Breast epithelium (tissue), 4 donors: ENCODE data around the gene FBXL3. TPM values are rescaled to one million over a fixed set of nuclear protein-coding genes. Genes with fewer than 3 reads are reported as not detected.

Source experiments
- DNase-seq, 2 donors: peaks; one replicate each; pipeline ENCODE4 v3.0.0-alpha.2; 2019; ENCODE audit warnings: low spot score in 2 of 2
- H3K27ac ChIP-seq, 2 donors: fragments of 200-600 bp; sonication (generic) in 1 of 2; one replicate each; pipeline ENCODE4 v1.5.1; 2016 to 2019; ENCODE audit warnings: mild to moderate bottlenecking in 1 of 2
- H3K27me3 ChIP-seq, 2 donors: fragments of 200-600 bp; sonication (generic) in 1 of 2; one replicate each; pipeline versions ENCODE4 v1.5.1 to v1.6.0; 2017 to 2019; ENCODE audit warnings: control low read depth in 1 of 2, mild to moderate bottlenecking in 1 of 2
- H3K36me3 ChIP-seq: fragments of 200-600 bp; one replicate; pipeline ENCODE4 v1.5.1; 2019
- H3K4me1 ChIP-seq, 2 donors: fragments of 200-600 bp; sonication (generic); one replicate each; pipeline ENCODE4 v1.5.1; 2016 to 2019; ENCODE audit warnings: control low read depth in 1 of 2
- H3K4me3 ChIP-seq, 3 donors: fragments of 200-600 bp; sonication (generic); 1 replicate in 2 of 3; 2 replicates in 1 of 3; pipeline ENCODE4 v1.5.1; 2016 to 2019; ENCODE audit warnings: mild to moderate bottlenecking in 3 of 3, moderate library complexity in 2 of 3
- H3K9me3 ChIP-seq, 2 donors: fragments of 200-600 bp; sonication (generic) in 1 of 2; one replicate each; pipeline ENCODE4 v1.5.1; 2016 to 2019; ENCODE audit warnings: control low read depth in 1 of 2
- POLR2A ChIP-seq: fragments of 450-650 bp; IDR thresholded peaks from one replicate; pipeline ENCODE4 v1.6.1; 2016; ENCODE audit warnings: antibody characterized with exemption, mild to moderate bottlenecking, moderate library complexity
- POLR2AphosphoS5 ChIP-seq, 3 donors: sonication (generic); formaldehyde crosslinking; IDR thresholded peaks; one replicate each; pipeline ENCODE4 v1.6.1; 2017; ENCODE audit warnings: antibody characterized with exemption in 3 of 3
- intact Hi-C: fragments of 100-400 bp; cut with DNase I; formaldehyde crosslinking; loops from one replicate; pipeline ENCODE4 v1.15.1; 2023; ENCODE audit warnings: low total_unique reads
- total RNA-seq, 3 donors: library from RNA; depleted of rRNA; stranded (reverse); fragments of >200 nt; gene quantifications; one replicate each; pipeline ENCODE4 v1.1.0, GENCODE V29; 2016
- TF ChIP-seq, protein P1 (sequence below), 3 donors: fragments of 450-650 bp; IDR thresholded peaks; one replicate each; pipeline ENCODE4 v1.5.1; 2016 to 2017; ENCODE audit warnings: antibody characterized with exemption in 3 of 3, mild to moderate bottlenecking in 3 of 3, moderate library complexity in 3 of 3

FBXL3 gene
- total RNA-seq, 3 donors from 2014 or later, result 110 to 129 (median 128) TPM

DNA sequence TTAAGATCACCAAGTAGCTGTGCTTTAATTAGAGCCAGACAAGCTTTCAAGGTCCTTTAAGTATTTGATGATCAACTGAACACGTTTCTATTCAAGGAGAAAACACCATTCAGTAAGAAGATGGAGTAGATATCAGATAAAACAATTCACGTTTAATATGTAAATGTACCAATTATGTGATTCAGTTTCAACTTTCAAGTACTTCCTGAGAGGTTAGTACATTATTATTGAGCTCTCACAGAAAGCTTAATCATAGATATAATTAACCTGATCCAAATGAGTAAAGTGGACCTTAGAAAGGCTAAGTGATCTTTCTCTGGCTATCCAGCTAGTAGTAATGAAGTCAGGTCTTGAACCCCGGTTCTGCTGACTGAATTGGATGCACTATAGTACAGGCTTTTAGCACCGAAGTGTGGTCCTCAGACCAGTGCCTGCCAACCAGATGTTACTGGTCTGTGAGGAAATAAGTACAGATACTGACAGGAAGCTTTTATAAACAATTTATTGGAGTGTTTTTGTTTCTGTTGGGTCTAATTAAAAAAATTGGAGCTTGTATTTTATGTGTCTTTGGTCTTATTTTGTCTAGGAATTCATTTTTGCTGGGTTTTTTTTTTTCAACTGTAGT lies 24.9 kb downstream of the FBXL3 start:
- intact Hi-C loops, result no loop called here
- Histone ChIP-seq H3K27me3 (no peaks in the 10 kb centered on the region), H3K4me3 (no peak overlapping the region), H3K36me3 (no peaks in the 10 kb centered on the region), H3K9me3 (no peaks in the 10 kb centered on the region), H3K4me1 (no peaks in the 10 kb centered on the region), H3K27ac (peak overlapping the region; percentile 27 to 63)
- no peak for DNase-seq
- no peak for TF ChIP-seq POLR2AphosphoS5 (IDR thresholded peaks at IDR 0.05)
- TF ChIP-seq, protein P1, sequence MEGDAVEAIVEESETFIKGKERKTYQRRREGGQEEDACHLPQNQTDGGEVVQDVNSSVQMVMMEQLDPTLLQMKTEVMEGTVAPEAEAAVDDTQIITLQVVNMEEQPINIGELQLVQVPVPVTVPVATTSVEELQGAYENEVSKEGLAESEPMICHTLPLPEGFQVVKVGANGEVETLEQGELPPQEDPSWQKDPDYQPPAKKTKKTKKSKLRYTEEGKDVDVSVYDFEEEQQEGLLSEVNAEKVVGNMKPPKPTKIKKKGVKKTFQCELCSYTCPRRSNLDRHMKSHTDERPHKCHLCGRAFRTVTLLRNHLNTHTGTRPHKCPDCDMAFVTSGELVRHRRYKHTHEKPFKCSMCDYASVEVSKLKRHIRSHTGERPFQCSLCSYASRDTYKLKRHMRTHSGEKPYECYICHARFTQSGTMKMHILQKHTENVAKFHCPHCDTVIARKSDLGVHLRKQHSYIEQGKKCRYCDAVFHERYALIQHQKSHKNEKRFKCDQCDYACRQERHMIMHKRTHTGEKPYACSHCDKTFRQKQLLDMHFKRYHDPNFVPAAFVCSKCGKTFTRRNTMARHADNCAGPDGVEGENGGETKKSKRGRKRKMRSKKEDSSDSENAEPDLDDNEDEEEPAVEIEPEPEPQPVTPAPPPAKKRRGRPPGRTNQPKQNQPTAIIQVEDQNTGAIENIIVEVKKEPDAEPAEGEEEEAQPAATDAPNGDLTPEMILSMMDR (IDR thresholded peaks at IDR 0.05), result no peak

DNA sequence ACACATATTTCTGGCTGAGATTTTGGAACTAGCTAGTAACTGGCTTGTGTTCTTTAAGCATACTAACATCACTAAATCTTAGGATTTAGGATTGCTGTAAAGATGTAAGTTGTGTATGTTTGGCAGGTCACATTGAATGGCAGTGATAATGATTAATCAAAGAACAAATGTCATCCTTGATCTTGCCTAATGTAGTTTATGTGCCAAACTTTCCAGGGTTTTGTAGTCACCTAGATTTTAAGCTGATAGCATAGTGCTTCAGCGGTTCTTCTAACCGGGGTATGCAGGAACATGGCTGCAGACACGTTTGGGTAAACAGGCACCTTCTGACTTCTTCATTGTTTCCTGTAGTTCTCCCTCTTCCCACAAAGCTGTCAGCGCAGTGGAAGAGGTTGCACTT lies 25.4 kb downstream of the FBXL3 start:
- H3K27me3 ChIP-seq, result no peaks in the 10 kb centered on the region
- no peak overlapping the region for H3K4me3 ChIP-seq
- H3K27ac ChIP-seq, result peak overlapping the region; percentile 27 to 63
- H3K4me1 ChIP-seq, result no peaks in the 10 kb centered on the region
- no peaks in the 10 kb centered on the region for H3K36me3 ChIP-seq
- intact Hi-C loops, result no loop called here
- TF ChIP-seq POLR2AphosphoS5 (IDR thresholded peaks at IDR 0.05), result no peak
- no peak for TF ChIP-seq POLR2A
- TF ChIP-seq, protein P1 (IDR thresholded peaks at IDR 0.05), result no peak
- no peak for DNase-seq
- no peaks in the 10 kb centered on the region for H3K9me3 ChIP-seq

DNA sequence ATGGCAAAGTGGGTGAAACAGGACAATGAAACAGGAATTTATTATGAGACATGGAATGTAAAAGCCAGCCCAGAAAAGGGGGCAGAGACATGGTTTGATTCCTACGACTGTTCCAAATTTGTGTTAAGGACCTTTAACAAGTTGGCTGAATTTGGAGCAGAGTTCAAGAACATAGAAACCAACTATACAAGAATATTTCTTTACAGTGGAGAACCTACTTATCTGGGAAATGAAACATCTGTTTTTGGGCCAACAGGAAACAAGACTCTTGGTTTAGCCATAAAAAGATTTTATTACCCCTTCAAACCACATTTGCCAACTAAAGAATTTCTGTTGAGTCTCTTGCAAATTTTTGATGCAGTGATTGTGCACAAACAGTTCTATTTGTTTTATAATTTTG lies 26.5 kb downstream of the FBXL3 start:
- Histone ChIP-seq H3K27ac (no peak overlapping the region), H3K36me3 (no peaks in the 10 kb centered on the region), H3K9me3 (no peaks in the 10 kb centered on the region), H3K27me3 (no peaks in the 10 kb centered on the region), H3K4me3 (no peak overlapping the region), H3K4me1 (no peaks in the 10 kb centered on the region)
- intact Hi-C loops, result no loop called here
- no peak for TF ChIP-seq POLR2A
- TF ChIP-seq POLR2AphosphoS5 (IDR thresholded peaks at IDR 0.05), result no peak
- TF ChIP-seq, protein P1 (IDR thresholded peaks at IDR 0.05), result no peak
- no peak for DNase-seq

DNA sequence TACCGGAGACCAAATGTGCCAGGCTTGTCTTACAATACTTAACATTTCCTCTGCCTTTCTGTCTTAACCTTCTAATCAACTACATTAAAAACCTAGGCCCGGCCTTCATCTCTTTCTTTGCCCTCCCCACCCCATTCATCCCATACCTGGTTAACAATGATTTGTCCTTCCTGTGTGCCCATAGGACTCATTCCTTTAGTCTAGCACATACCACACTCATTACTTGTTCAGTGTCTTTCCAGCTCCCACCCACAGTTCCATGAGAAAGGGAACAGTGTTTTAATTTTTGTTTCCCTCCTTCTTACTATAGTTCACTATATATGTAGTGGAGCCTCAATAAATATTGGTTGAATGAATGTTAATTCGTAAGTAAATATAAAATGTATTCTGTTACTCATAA lies 32.7 kb downstream of the FBXL3 start:
- no peak for DNase-seq
- Histone ChIP-seq H3K4me1 (peaks cover 0 to 13% of the 10 kb centered on the region in 2 donors), H3K27ac (no peak overlapping the region), H3K36me3 (no peaks in the 10 kb centered on the region), H3K4me3 (no peak overlapping the region), H3K9me3 (no peaks in the 10 kb centered on the region), H3K27me3 (no peaks in the 10 kb centered on the region)
- intact Hi-C loops, result no loop called here
- TF ChIP-seq POLR2AphosphoS5 (IDR thresholded peaks at IDR 0.05), result no peak
- no peak for TF ChIP-seq POLR2A
- TF ChIP-seq, protein P1 (IDR thresholded peaks at IDR 0.05), result no peak

DNA sequence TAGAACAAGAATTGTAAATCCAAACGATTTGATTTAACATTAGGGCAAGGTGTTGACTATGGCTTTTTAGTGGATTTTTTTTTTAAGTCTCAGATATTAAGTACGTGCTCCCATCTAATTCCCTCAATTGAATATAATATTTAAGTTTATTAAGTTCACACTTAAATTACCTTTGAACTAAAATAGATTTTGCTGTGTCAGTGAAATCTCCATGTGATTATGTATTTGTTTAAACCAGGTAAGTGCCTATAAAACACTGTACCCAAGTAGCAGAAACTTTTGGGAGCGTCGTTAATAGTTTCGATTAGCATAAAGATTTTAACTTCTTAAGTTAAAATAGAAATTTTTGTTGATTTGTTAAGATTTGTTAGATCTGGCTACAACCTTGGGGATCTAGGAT lies 33.5 kb downstream of the FBXL3 start:
- TF ChIP-seq, protein P1 (IDR thresholded peaks at IDR 0.05), result no peak
- TF ChIP-seq POLR2AphosphoS5 (IDR thresholded peaks at IDR 0.05) (no peak), POLR2A (no peak)
- Histone ChIP-seq H3K36me3 (no peaks in the 10 kb centered on the region), H3K9me3 (no peaks in the 10 kb centered on the region), H3K4me3 (peak overlapping the region in 2 of 3 donors; percentile 82 to 91), H3K27me3 (no peaks in the 10 kb centered on the region), H3K4me1 (peaks cover 0 to 13% of the 10 kb centered on the region in 2 donors), H3K27ac (peak overlapping the region in 1 of 2 donors; percentile 98)
- intact Hi-C loops, result no loop called here
- no peak for DNase-seq
